ENCODE measurements around the gene KCNAB3.

KCNAB3 gene

GRCh38 chr17:7897090-7897489, 32.6 kb downstream of the KCNAB3 start:
- no peak for DNase-seq

- DNase-seq, result no peak
These were observed 34.8 kb downstream of the KCNAB3 start for GRCh38 chr17:7894866-7895265.

GRCh38 chr17:7894226-7894625, 35.4 kb downstream of the KCNAB3 start:
- DNase-seq, result no peak

GRCh38 chr17:7893187-7893880, 36.3 kb downstream of the KCNAB3 start:
- no peak for DNase-seq

GRCh38 chr17:7889166-7889955, 40.3 kb downstream of the KCNAB3 start:
- peak; percentile 97 for DNase-seq

GRCh38 chr17:7888184-7888920, 41.3 kb downstream of the KCNAB3 start, which contains the start of gene CHD3:
Gene CHD3 (plus strand): TSS chr17:7888789. CDS start chr17:7889001, 212 bp downstream.
- peak; percentile 30 for DNase-seq

GRCh38 chr17:7887482-7888183, 42.0 kb downstream of the KCNAB3 start:
- peak; percentile 99 for DNase-seq

- DNase-seq, result no peak
These were observed 42.6 kb downstream of the KCNAB3 start for GRCh38 chr17:7887038-7887481.

GRCh38 chr17:7886227-7887037, 43.2 kb downstream of the KCNAB3 start:
- DNase-seq, result peak; percentile 59

GRCh38 chr17:7885367-7886226, 44.1 kb downstream of the KCNAB3 start:
- peak; percentile 86 for DNase-seq

GRCh38 chr17:7884581-7885366, 44.9 kb downstream of the KCNAB3 start:
- DNase-seq, result peak; percentile 52

GRCh38 chr17:7883781-7884386, 45.8 kb downstream of the KCNAB3 start:
- peak; percentile 72 for DNase-seq

GRCh38 chr17:7882629-7883028, 47.0 kb downstream of the KCNAB3 start:
- no peak for DNase-seq

GRCh38 chr17:7882068-7882467, 47.6 kb downstream of the KCNAB3 start:
- DNase-seq, result no peak

- peak; percentile 60 for DNase-seq
These were observed 48.2 kb downstream of the KCNAB3 start for GRCh38 chr17:7881276-7882054.

GRCh38 chr17:7880076-7880868, 49.4 kb downstream of the KCNAB3 start:
- DNase-seq, result peak; percentile 61

GRCh38 chr17:7878234-7878633, 51.4 kb downstream of the KCNAB3 start:
- DNase-seq, result no peak

All from hematopoietic multipotent progenitor cell treated with erythropoietin and hydrocortisone succinate and interleukin-3 and kit ligand, for 4 days (in vitro differentiated cells).